ENCODE measurements around the gene RFX1.
"Not testable (repeated sequence)": the region's sequence is repeated elsewhere in the genome, so short reads cannot be mapped to it uniquely, and the experiment has no call there.

Gene RFX1

GRCh38 chr19:13983213-13983889 lies 22.8 kb downstream of the RFX1 start:
- peak; percentile 68 for DNase-seq (ENCODE audit: low read depth, low spot score)
- H3K4me3 ChIP-seq (ENCODE audit: low read length), result no peak overlapping the region

- no peak for DNase-seq (ENCODE audit: low read depth, low spot score)
- no peak overlapping the region for H3K4me3 ChIP-seq (ENCODE audit: low read length)
These were observed 23.3 kb downstream of the RFX1 start for GRCh38 chr19:13982773-13983172.

- no peak overlapping the region for H3K4me3 ChIP-seq (ENCODE audit: low read length)
- DNase-seq (ENCODE audit: low read depth, low spot score), result no peak
These were observed 24.1 kb downstream of the RFX1 start for GRCh38 chr19:13981988-13982501.

- no peak overlapping the region for H3K4me3 ChIP-seq (ENCODE audit: low read length)
These were observed 24.7 kb downstream of the RFX1 start for GRCh38 chr19:13981467-13981866.

GRCh38 chr19:13981021-13981420 lies 25.1 kb downstream of the RFX1 start:
- DNase-seq (ENCODE audit: low read depth, low spot score), result no peak

More at GRCh38 chr19:13981467-13981866, 24.7 kb downstream of the RFX1 start:
- no peak for DNase-seq (ENCODE audit: low read depth, low spot score)

GRCh38 chr19:13980340-13980739 lies 25.8 kb downstream of the RFX1 start:
- no peak for DNase-seq (ENCODE audit: low read depth, low spot score)
- H3K4me3 ChIP-seq (ENCODE audit: low read length), result no peak overlapping the region

More at GRCh38 chr19:13981021-13981420, 25.1 kb downstream of the RFX1 start:
- H3K4me3 ChIP-seq (ENCODE audit: low read length), result no peak overlapping the region

GRCh38 chr19:13979686-13980085 lies 26.4 kb downstream of the RFX1 start:
- H3K4me3 ChIP-seq (ENCODE audit: low read length), result no peak overlapping the region
- DNase-seq (ENCODE audit: low read depth, low spot score), result no peak

GRCh38 chr19:13979244-13979615 lies 26.9 kb downstream of the RFX1 start:
- DNase-seq (ENCODE audit: low read depth, low spot score), result no peak
- H3K4me3 ChIP-seq (ENCODE audit: low read length), result no peak overlapping the region

- no peak for DNase-seq (ENCODE audit: low read depth, low spot score)
- H3K4me3 ChIP-seq (ENCODE audit: low read length), result no peak overlapping the region
These were observed 27.5 kb downstream of the RFX1 start for GRCh38 chr19:13978351-13979243.

GRCh38 chr19:13977803-13978202 lies 28.3 kb downstream of the RFX1 start:
- H3K4me3 ChIP-seq (ENCODE audit: low read length), result no peak overlapping the region
- no peak for DNase-seq (ENCODE audit: low read depth, low spot score)

GRCh38 chr19:13976446-13976845 lies 29.7 kb downstream of the RFX1 start:
- H3K4me3 ChIP-seq (ENCODE audit: low read length), result no peak overlapping the region
- DNase-seq (ENCODE audit: low read depth, low spot score), result no peak

GRCh38 chr19:13975870-13976269 lies 30.2 kb downstream of the RFX1 start:
- DNase-seq (ENCODE audit: low read depth, low spot score), result no peak
- no peak overlapping the region for H3K4me3 ChIP-seq (ENCODE audit: low read length)

- DNase-seq (ENCODE audit: low read depth, low spot score), result peak; percentile 66
- H3K4me3 ChIP-seq (ENCODE audit: low read length), result no peak overlapping the region
These were observed 32.0 kb downstream of the RFX1 start for GRCh38 chr19:13974073-13974472.

GRCh38 chr19:13973479-13973878 lies 32.6 kb downstream of the RFX1 start:
- not testable (repeated sequence) for DNase-seq (ENCODE audit: low read depth, low spot score); H3K4me3 ChIP-seq (ENCODE audit: low read length)

- no peak for DNase-seq (ENCODE audit: low read depth, low spot score)
- no peak overlapping the region for H3K4me3 ChIP-seq (ENCODE audit: low read length)
These were observed 33.6 kb downstream of the RFX1 start for GRCh38 chr19:13972368-13973155.

GRCh38 chr19:13971868-13972267 lies 34.3 kb downstream of the RFX1 start:
- H3K4me3 ChIP-seq (ENCODE audit: low read length); DNase-seq (ENCODE audit: low read depth, low spot score): not testable (repeated sequence)

GRCh38 chr19:13969897-13970296 lies 36.2 kb downstream of the RFX1 start:
- H3K4me3 ChIP-seq (ENCODE audit: low read length), result no peak overlapping the region
- no peak for DNase-seq (ENCODE audit: low read depth, low spot score)

GRCh38 chr19:13968999-13969398 lies 37.1 kb downstream of the RFX1 start:
- no peak overlapping the region for H3K4me3 ChIP-seq (ENCODE audit: low read length)
- no peak for DNase-seq (ENCODE audit: low read depth, low spot score)

GRCh38 chr19:13968383-13968935 lies 37.7 kb downstream of the RFX1 start:
- no peak overlapping the region for H3K4me3 ChIP-seq (ENCODE audit: low read length)
- DNase-seq (ENCODE audit: low read depth, low spot score), result no peak

Data from Jurkat, Clone E6-1 (cell line).